IPS-NIHi7 (cell line): ENCODE results near the gene GIGYF2.

ENCODE experiments used
- DNase-seq: peaks from one replicate; pipeline ENCODE4 v3.0.0; 2012; ENCODE audit warnings: mixed read lengths; ENCODE audit errors: extremely low spot score

Gene GIGYF2

DNA sequence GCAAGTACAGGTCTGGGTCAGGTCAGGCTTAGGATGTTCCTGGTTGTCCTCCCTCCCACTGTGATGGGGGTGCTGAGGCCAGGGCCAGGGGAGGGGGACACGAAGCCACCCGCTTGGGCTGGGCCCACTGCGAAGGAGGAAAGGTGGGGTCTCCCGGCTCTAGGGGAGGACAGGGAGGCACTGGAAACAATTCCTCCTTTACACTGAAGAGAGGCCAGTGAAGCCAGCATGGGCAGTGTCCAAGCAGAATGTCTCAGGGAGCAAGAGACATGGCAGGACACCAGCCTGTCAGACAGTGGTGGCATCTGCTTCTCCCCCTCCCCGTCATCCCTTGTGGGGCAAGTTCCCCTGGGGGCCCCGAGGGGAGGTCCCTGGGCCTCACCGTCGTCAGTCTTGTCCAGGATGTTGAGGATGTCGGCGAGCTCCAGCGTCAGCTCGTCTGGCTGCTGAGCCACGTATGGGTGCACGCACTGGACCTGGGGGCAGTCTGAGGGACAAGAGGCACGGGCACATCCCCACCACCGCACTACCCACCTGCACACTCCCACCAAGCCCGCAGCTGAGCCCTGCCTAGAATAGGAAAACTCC is 183.7 kb downstream of the GIGYF2 start:
- no peak for DNase-seq

DNA sequence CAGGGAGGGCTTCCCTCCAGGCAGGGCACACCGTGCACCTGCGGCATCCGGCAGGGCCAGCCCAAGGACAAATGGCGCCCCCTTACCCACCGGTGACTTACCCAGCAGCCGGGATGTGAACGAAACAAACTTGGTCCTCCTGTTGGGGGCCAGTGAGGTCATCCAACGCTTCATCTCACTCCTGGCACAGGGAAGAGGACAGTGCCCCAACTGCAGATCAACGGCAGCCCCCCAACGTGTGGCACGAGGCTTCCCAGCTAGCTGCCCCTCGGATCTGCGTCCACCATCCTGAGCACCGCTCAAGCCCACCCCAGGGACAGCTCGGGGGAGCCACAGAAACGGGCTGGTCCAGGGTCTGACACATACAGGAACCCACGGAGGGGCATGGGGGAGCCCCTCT is 185.0 kb downstream of the GIGYF2 start:
- no peak for DNase-seq

DNA sequence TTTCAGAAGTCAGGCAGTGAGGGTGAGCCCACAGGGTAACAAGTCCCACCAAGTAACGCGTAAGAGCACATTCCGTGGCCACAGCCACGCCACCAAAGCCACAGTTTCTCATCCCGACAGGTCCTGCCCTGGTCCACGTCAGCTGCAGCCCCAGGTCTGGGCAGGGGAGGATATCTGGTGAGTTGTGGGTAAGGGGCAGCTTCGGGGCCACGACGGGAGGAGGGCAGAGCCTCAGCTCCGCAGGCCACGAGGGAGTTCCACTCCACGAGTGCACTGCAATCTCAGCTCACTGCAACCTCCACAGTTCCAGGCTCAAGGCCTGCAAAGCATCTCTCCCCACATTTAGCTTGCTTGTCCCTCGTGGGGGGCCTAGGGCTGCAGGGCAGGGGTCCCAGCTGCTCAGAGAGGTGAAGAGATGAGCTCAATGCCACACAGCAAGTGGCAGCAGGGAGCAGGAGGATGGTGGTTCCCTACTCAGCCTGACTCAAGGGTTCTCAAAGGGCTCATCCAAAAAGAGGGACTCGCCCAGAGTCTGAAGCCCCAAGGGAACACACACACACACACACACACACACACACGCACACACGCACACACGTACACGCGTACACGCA is 185.5 kb downstream of the GIGYF2 start:
- no peak for DNase-seq

DNA sequence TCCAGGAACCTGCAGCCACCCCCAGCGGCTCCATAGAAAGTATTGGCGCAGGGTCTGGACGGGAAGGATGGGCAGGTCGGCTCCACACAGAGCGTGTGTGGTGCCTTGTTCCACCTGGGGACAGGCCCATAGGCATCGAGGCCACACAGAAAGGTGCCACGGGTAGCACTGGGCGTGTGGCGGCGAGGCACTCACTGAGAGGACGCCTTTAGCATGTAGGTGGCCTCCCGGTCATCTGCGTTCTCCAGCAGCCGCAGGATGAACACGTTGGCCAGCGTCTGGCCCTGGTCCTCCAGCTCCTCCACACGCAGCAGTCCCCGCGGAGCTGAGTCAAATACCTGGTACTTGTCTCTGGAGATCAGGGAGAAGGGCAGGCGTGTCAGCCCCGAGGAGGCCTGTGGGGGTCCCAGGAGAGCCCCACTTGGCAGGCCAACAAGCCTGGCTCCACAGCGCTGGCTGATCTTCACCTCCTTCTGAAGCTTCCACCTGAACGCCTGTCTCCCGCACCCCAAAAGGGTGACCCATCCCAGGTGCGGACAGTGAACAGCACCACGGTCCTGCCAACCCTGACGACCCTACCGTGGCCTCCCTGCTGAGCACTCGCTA is 186.1 kb downstream of the GIGYF2 start:
- DNase-seq, result no peak

DNA sequence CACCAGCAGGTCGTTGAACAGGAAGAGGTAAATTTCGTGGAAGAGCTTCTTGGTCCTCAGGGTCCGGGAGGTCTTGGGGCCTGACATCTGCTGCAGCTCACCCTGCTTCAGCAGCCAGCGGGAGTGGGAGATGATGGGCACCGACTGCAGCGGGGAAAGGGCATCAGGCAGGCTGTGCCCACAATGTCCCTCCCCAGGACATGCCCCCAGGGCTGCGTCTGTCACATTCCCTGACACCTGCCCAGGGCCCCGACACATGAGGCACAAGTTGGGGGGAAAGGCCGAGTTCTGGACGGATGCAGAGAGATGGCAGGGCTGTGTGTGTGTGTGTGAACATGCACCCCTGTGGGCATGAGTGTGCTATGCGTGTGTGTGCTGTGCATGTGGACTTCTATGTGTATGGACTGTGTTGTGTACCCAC is 186.9 kb downstream of the GIGYF2 start:
- no peak for DNase-seq

DNA sequence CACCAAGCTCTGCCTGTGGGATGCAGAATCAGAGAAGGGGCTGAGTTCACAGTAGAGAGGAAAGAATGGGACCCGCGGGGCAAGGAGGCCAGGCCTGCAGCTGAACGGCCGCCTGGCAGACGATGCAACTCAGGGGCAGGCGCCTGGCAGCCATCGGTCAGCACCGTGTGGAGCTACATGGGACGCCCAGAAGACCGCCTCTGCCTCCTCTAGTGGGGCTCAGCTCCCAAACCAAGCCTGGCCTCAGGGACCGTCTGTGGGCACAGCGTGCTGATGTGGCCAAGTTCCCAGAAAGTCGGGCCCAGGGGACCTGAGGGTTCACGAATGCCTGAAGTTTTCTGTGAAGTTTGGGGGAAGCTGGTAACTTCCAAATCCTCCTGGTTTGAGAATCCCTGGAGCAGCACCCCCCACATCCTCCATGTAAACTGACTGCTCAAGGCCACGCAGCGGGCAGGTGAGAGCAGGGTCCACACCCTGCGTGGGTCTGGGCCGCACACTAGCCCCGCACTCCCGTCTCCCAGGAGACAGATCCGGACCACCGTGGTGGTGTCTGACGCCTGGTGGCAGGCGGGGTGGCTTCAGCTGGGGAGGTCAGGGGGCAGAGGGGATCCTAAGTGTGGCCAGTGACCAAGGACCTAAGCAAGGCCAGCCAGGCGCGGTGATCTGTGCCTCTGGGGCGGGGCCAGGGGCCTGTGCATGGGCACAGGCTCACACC is 187.6 kb downstream of the GIGYF2 start:
- no peak for DNase-seq

DNA sequence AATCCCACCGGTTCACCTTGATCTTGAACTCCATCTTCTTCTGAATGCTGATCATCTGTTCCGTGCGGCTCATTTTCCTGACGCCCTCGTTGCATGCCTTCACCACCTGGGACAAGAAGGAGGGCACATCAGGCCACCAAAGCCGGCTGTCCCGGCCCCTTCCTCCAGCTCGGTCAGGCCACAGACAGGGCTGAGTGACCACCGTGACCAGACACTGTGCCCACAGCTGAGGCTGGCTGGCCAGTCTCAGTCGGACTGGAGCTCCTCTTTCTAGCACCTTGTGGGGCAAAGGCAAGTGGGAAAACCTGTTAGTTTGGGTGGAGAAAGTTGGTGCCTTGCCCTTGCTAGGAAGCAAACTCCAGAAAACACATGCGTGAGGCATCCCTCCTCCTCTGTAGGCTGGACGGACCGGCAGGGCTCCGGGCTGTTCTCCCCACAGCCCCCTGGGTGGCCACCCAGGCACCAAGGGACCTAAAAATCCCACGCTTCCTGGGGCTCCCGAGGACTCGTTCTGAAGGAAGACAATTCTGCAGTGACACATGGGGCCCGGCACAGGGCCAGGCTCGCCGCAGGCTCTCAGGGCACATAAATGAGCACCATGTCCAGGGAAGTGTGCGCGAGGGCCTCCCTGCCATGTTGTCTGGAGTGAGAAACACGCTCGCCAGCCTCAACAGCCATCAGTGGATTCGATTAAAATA is 188.3 kb downstream of the GIGYF2 start:
- no peak for DNase-seq

DNA sequence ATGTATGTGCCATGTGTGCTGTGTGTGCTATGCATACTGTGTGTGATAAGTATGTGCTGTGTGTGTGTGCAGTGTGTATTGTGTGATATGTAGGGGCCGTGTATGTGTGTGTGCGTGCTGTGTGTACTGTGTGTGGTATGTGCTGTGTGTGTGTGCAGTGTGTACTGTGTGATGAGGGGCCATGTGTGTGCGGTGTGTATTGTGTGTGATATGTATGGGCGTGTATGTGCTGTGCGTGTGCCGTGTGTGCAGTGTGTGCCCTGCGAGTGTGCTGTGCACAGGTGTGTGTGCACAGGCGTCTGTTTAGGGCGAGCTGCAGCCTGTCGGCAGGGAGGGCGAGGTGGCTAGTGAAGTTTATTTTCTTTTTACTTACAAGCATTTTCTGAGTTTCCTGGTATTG is 189.0 kb downstream of the GIGYF2 start:
- no peak for DNase-seq

DNA sequence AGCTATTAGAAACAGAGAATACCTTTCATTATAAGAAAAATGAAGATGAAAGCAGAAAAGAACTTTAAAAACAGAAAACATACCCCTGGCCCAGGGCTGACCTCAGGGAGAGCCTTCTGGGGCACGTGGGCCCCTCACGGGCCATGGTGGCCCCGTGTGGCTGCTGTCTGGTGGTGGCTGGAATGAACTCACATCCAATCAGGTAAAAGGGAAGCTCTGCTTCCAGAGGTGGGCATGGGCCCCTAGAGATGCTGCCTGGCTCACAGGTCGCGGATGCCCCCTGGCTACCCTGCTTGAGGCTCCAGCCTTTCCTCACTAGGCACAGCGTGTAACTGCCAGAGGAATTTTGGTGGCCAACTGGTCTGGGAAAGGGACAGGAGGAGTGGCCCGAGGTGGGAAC is 189.5 kb downstream of the GIGYF2 start:
- no peak for DNase-seq

DNA sequence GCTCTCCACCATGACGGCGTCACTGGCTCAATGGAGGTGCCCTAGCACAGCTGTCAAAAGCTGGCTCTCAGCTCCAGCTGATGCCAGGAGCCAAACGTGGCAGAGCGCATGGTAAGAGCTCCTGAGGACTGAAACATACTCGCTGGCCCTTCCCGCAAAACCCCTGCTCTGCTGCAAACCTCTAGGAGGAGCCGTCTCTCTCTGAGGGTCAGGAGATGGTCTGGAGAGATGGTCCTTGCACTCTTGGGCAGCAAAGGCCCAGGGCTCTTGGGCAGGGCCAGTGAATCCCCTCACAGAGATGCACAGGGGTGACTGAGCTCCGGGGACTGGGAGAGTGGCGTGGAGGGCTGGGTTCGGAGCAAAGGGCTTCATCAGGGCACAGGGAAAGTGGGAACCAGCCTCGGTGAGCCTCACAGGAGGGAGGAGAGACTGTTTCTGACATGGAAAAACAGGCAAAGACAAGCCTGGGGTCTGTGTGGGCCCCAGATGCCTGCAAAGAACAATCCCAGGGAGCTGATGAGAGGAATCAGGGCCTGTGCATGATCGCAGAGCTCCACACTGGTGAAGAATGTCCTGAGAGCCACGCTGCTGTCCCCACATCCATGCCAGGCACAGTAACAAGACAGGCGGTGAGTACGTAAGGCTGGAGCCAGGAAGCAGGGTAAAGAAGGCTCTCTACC is 190.2 kb downstream of the GIGYF2 start:
- DNase-seq, result peak; percentile 65

DNA sequence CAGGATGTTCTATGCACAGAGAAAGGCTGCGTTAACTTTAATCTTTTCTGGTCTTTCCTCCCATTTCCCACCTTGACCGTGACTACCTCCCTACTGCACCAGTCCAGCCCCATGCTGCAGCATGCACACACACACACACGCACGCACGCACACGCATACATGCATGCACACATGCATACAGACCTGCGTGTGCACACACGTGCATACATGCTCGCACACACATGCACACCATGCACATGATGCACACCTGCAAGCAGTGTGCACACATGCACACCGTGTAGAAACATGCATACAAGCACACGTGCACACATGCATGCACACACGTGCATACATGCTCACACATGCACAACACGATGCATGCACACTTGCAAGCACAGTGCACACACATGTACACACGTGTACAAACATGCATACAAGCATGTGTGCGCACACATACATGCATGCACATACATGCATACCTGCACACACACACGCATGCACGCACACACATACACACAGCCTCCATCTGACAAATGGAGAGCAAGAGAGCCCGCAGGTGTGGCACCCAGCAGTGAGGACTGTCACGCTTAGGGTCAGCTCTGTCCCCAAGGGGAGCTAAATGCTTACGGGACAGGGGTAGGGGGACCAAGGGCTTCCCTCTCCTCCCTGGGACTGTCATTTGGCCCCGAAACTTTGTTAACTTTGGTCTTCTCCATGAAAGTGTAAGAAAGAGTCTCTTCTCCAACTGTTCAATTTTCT is 191.1 kb downstream of the GIGYF2 start:
- no peak for DNase-seq

DNA sequence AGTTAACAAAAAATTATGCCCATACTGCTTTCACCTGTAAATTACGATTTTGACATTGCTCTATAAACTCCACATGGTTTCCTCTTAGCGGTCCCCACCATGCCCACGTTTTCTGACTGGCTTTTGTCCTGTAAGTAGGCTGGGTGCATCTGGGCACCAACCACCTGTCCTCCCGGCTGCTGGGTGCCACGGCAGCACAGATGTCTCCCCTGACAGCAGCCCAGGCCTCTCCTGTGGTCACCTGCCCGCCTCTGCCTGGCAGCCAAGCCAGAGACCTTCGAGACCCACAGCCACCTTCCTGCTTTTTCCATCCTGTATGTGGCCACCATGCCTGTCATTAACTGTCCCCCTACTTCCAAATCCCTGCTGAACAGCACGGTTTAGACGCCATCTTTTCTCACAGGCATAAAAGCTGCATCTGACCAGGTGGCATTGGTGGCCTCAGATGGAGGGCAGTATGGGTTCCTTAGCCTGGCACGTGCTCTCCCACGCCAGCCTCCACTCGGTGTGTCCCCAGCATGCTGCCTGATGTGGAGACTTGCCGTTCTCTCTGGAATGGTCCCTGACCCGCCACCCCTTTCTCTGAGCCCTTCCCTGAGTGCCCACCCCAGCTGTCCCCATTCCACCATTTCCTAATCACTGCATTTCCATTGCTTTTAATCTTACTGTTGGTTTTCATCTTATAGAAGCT is 191.9 kb downstream of the GIGYF2 start:
- no peak for DNase-seq

DNA sequence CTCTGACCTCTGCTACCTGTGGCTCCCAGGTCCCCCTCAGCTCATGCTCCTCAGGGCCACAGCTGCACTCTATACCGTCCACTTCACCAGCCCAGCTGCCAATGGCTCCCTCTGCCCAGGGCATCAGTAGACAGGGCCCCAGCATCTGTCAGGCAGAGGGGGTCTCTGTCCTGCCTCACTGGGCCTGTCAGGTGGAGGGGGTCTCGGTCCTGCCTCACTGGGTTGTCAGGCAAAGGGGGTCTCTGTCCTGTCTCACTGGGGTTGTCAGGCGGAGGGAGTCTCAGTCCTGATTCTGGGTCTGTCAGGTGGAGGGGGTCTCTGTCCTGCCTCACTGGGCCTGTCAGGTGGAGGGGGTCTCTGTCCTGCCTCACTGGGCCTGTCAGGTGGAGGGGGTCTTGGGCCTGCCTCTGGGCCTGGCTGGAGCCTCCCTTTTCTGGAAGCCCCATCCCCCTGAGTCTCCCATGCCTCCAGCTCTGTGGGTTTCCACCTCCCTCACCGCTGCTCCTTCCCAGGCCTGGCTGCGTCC is 192.8 kb downstream of the GIGYF2 start:
- DNase-seq, result no peak

DNA sequence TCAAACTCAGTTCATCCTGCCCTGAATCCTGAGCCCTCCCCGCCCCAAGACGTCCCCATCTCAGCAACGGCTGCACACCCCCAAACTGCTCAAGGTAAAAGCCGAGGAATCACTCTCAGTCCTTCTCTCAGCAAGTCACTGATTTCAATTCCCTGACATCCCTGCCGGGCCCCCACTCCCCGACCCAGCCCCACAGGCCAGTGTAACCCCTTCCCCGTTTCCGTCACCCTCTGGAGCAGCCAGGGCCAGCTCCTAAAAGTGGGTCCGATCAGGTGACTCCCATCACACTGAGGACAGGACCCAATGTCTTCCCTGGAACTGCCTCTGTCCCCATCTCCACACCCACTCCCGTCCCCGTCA is 193.4 kb downstream of the GIGYF2 start:
- DNase-seq, result no peak

DNA sequence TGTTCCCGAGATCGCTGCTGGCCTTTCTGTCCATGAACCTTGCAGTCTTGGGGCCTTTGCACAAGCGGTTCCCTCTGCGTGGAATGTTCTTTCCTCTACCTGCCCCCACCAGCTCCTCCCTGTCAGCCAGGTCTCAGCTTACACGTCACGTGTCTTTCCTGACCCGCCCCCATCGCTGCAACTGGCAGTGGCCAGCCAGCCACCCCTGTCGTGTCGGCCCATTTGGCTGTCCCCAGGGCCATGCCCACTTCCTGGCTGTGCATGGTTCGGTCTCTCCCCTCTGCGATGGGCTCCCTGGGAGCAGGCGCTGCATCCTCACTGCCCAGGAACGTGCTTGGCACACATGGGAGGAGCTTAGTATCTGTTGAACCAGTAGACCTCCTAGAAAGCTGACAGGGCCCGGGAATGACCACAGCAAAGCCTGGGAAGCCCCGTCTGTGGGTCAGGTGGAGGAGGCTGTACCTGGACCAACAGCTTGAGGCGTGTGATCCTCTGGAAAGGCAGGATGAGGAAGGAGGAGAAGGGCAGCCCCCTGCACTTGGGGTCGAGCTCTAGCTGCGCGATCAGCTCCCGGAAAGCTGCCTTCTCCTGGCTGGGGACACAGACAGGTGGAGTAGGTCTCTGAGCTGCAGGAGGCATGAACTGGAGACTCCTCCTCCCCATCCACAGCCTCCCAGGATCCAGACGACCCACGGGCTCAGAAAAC is 193.9 kb downstream of the GIGYF2 start:
- DNase-seq, result peak; percentile 75

DNA sequence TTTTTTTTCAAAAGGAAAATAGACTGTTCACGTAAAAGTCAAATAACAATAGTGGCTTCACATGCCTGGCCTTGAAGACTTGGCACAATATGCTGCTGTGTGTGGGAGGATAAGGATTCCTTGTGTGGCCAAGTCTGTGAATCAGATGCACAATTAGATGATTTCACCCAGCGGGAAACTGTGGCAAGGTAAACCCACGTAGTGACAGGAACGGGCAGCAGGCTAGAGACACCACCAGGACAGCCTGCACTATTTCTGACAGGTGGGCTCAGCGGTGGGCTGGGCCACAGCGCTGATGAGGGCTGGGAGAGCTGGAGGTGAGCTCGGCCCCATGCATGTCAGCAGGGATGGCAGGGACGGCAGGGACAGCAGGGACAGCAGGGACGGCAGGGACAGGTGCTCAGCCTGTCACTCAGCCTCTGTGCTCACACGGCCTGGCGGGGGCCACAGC is 194.5 kb downstream of the GIGYF2 start:
- DNase-seq, result no peak

DNA sequence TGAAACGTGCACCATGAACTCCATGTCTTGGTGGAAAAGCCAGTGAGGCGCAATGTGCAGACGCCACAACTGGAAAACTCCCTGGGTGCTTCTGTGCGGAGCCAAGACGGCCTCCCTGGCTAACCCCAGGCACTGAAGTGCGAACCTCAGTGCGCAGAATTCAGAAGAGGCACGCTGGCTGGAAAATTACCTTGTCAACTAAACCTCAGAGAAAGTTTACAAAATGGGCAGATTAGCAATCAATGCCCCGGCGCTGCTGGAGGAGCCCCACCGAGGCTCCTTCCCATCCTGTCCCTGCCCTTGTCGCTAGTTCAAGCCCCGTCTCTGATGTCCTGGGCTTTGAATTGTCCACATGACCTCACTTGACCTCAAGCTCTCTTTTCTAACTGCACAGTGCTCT is 195.1 kb downstream of the GIGYF2 start:
- DNase-seq, result no peak

DNA sequence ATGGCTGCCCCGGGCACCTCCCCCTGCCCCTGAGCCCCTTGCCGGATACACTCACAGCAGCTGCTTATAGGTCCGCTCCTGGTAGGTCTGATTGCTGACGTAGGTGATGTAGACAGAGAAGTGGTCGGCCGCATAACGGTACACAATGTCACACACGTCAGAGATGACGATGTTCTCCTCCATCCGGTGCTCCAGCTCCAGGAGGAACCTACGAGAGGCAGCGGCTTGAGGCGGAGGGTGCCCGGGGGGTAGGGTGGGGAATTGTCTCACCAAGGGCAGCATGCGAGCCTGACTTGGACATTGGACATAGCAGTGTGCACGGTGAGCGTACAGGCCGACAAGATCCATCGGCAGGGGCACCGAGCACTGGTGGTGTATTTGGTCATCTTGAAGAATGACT is 195.7 kb downstream of the GIGYF2 start:
- no peak for DNase-seq

DNA sequence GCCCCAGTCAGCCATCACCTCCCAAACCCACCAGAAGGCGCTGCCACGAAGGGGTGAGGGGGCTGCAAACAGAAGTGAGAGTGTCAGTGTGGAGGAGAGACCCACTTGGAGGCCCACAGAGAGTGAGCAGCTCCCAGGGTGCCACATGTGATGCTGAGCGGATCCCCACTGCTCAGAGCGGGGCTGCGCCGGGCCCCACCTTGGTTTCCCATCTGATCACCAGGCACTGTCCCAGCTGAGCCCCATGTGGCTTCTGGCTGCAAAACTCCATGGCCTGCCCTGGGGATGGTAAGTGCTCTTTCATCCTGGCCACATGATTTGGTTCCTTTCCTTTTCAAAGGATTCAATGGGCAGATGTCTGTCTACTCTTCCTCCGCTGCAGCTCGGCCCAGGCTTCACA is 196.7 kb downstream of the GIGYF2 start:
- DNase-seq, result no peak

DNA sequence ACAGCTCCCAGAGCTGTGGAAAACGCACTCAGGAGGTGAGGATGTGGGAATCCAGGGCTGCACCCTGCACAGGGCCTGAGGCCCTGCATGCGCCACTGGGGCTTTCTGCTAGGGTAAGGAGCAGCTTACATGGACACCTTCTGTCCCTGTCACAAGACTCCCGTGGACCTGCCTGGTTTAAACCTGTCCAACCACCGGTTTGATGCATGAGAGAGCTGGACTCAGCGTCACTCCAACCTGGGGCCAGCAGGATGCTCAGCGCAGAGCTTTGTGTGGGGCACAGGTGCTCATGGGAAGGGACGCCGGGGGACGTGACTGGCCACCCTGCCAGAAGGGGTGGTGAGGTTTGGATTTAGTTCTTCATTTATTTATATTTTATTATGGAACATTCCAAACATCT is 197.1 kb downstream of the GIGYF2 start:
- DNase-seq, result no peak
